Measurements from ENCODE around the gene PPARG. TPM values are rescaled to one million over a fixed set of nuclear protein-coding genes. Genes with fewer than 3 reads are reported as not detected.

The PPARG gene
- total and polyA plus RNA-seq, 9 donors = 12.8 to 53.6 (median 32.4) TPM

- Histone ChIP-seq H3K4me3 (no peak overlapping the region), H3K9me3 (no peaks in the 10 kb centered on the region), H3K4me1 (ENCODE audit: insufficient read depth) (no peaks in the 10 kb centered on the region), H3K27ac (no peak overlapping the region), H3K36me3 (no peaks in the 10 kb centered on the region), H3K27me3 (no peaks in the 10 kb centered on the region)
- no peak for TF ChIP-seq POLR2A (IDR thresholded peaks at IDR 0.05)
- TF ChIP-seq CTCF (IDR thresholded peaks at IDR 0.05) = no peak
- no peak for TF ChIP-seq EP300 (IDR thresholded peaks at IDR 0.05)
- intact Hi-C loops (cut with DNase I) = no loop called here
- no peak for DNase-seq
- 68 to 75% (median 68%) methylated on average over 8 of the region's 8 CpGs for WGBS, 3 donors
Observed at GRCh38 chr3:12449889-12450682, 161.2 kb downstream of the PPARG start.

- H3K27me3 ChIP-seq = no peaks in the 10 kb centered on the region
- intact Hi-C loops (cut with DNase I) = no loop called here
- no peak for DNase-seq
- 95 to 100% (median 95%) methylated on average over 5 of the region's 5 CpGs for WGBS, 3 donors
- H3K4me3 ChIP-seq = no peak overlapping the region
- H3K27ac ChIP-seq = no peak overlapping the region
- H3K9me3 ChIP-seq = no peaks in the 10 kb centered on the region
- TF ChIP-seq POLR2A (IDR thresholded peaks at IDR 0.05) (no peak), CTCF (IDR thresholded peaks at IDR 0.05) (no peak), EP300 (IDR thresholded peaks at IDR 0.05) (no peak)
- H3K36me3 ChIP-seq = no peaks in the 10 kb centered on the region
- H3K4me1 ChIP-seq (ENCODE audit: insufficient read depth) = no peaks in the 10 kb centered on the region
Observed at GRCh38 chr3:12451481-12451880, 162.6 kb downstream of the PPARG start.

GRCh38 chr3:12451960-12452359 lies 163.1 kb downstream of the PPARG start:
- WGBS, 3 donors = 88 to 96% (median 93%) methylated on average over 1 of the region's 1 CpG

More at GRCh38 chr3:12451960-12452359, 163.1 kb downstream of the PPARG start:
- Histone ChIP-seq H3K27me3 (no peaks in the 10 kb centered on the region), H3K9me3 (no peaks in the 10 kb centered on the region), H3K27ac (no peak overlapping the region), H3K36me3 (no peaks in the 10 kb centered on the region), H3K4me3 (no peak overlapping the region), H3K4me1 (ENCODE audit: insufficient read depth) (no peaks in the 10 kb centered on the region)
- TF ChIP-seq CTCF (IDR thresholded peaks at IDR 0.05) (no peak), EP300 (IDR thresholded peaks at IDR 0.05) (no peak), POLR2A (IDR thresholded peaks at IDR 0.05) (no peak)
- no peak for DNase-seq
- intact Hi-C loops (cut with DNase I) = no loop called here
